Osteocyte (in vitro differentiated cells): ENCODE data around the gene ANKRD44. TPM values are rescaled to one million over a fixed set of nuclear protein-coding genes. Genes with fewer than 3 reads are reported as not detected.
A peak's percentile ranks its signal among the peaks of the same experiment; 100 is the strongest.

Experiments
- DNase-seq: peaks from one replicate; pipeline ENCODE4 v3.0.0; 2021; ENCODE audit warnings: mixed read lengths; ENCODE audit not compliant: unreplicated experiment; ENCODE audit errors: extremely low spot score
- H3K27ac Mint-ChIP-seq: one replicate; pipeline ENCODE4 v1.8.0; 2021; ENCODE audit warnings: mild to moderate bottlenecking, mixed read lengths; ENCODE audit not compliant: unreplicated experiment
- H3K27me3 Mint-ChIP-seq: one replicate; pipeline ENCODE4 v1.8.0; 2021; ENCODE audit warnings: mixed read lengths; ENCODE audit not compliant: unreplicated experiment
- H3K36me3 Mint-ChIP-seq: one replicate; pipeline ENCODE4 v1.8.0; 2021; ENCODE audit warnings: mixed read lengths; ENCODE audit not compliant: unreplicated experiment
- H3K4me1 Mint-ChIP-seq: one replicate; pipeline ENCODE4 v1.8.0; 2021; ENCODE audit warnings: mixed read lengths; ENCODE audit not compliant: unreplicated experiment
- H3K4me3 Mint-ChIP-seq: one replicate; pipeline ENCODE4 v1.8.0; 2021; ENCODE audit warnings: mild to moderate bottlenecking, moderate library complexity, mixed read lengths; ENCODE audit not compliant: unreplicated experiment
- H3K9me3 Mint-ChIP-seq: one replicate; pipeline ENCODE4 v1.8.0; 2021; ENCODE audit warnings: mixed read lengths; ENCODE audit not compliant: unreplicated experiment
- CTCF ChIP-seq: fragments of 200-600 bp; sonication (generic); IDR thresholded peaks from 2 replicates; pipeline ENCODE4 v1.5.0; 2021; ENCODE audit warnings: antibody characterized with exemption, mild to moderate bottlenecking, moderate library complexity
- total RNA-seq: library from RNA; stranded (reverse); gene quantifications from 2 replicates; pipeline ENCODE4 v1.2.1, GENCODE V29; 2021

The ANKRD44 gene
- total RNA-seq, 1 donor from 2014 or later: 16.6 TPM

- no peak for TF ChIP-seq CTCF
- Mint-ChIP-seq H3K27me3 (no peaks in the 10 kb centered on the region), H3K27ac (no peak overlapping the region), H3K36me3 (no peaks in the 10 kb centered on the region), H3K9me3 (peaks cover 4% of the 10 kb centered on the region), H3K4me1 (peaks cover 15% of the 10 kb centered on the region), H3K4me3 (peak overlapping the region; percentile 10)
- no peak for DNase-seq
Measured at GRCh38 chr2:196967116-196967515, 343.5 kb downstream of the ANKRD44 start.

- no peak for DNase-seq
- Mint-ChIP-seq H3K27ac (no peak overlapping the region), H3K9me3 (peaks cover 4% of the 10 kb centered on the region), H3K36me3 (no peaks in the 10 kb centered on the region), H3K4me3 (no peak overlapping the region), H3K27me3 (no peaks in the 10 kb centered on the region), H3K4me1 (peaks cover 15% of the 10 kb centered on the region)
- no peak for TF ChIP-seq CTCF
Measured at GRCh38 chr2:196966061-196966460, 344.5 kb downstream of the ANKRD44 start.

GRCh38 chr2:196965651-196966050, 344.9 kb downstream of the ANKRD44 start:
- H3K27ac Mint-ChIP-seq: no peak overlapping the region
- no peaks in the 10 kb centered on the region for H3K36me3 Mint-ChIP-seq
- DNase-seq: no peak
- H3K4me3 Mint-ChIP-seq: no peak overlapping the region
- no peak for TF ChIP-seq CTCF
- no peaks in the 10 kb centered on the region for H3K27me3 Mint-ChIP-seq
- H3K4me1 Mint-ChIP-seq: peaks cover 15% of the 10 kb centered on the region
- H3K9me3 Mint-ChIP-seq: peaks cover 4% of the 10 kb centered on the region

GRCh38 chr2:196963961-196964360, 346.6 kb downstream of the ANKRD44 start:
- Mint-ChIP-seq H3K27ac (no peak overlapping the region), H3K36me3 (no peaks in the 10 kb centered on the region), H3K27me3 (no peaks in the 10 kb centered on the region), H3K4me1 (peaks cover 15% of the 10 kb centered on the region), H3K9me3 (peaks cover 4% of the 10 kb centered on the region), H3K4me3 (no peak overlapping the region)
- no peak for DNase-seq
- no peak for TF ChIP-seq CTCF

- TF ChIP-seq CTCF: no peak
- peaks cover 4% of the 10 kb centered on the region for H3K9me3 Mint-ChIP-seq
- no peaks in the 10 kb centered on the region for H3K27me3 Mint-ChIP-seq
- no peak overlapping the region for H3K4me3 Mint-ChIP-seq
- no peak overlapping the region for H3K27ac Mint-ChIP-seq
- peaks cover 15% of the 10 kb centered on the region for H3K4me1 Mint-ChIP-seq
- H3K36me3 Mint-ChIP-seq: no peaks in the 10 kb centered on the region
- no peak for DNase-seq
Measured at GRCh38 chr2:196963043-196963442, 347.5 kb downstream of the ANKRD44 start.
